ENCODE results near the gene GAPDH.
"Not testable (repeated sequence)": the region's sequence is repeated elsewhere in the genome, so short reads cannot be mapped to it uniquely, and the experiment has no call there.

- TF ChIP-seq CTCF (IDR thresholded peaks at IDR 0.05; ENCODE audit: low read depth, low read length, poor library complexity, severe bottlenecking); EZH2phosphoT487 (IDR thresholded peaks at IDR 0.05; ENCODE audit: borderline replicate concordance, low read length): not testable (repeated sequence)
These were observed 37.0 kb upstream of the GAPDH start for GRCh38 chr12:6497291-6497690.

Data from DOHH2 (cell line).